Measurements from ENCODE around the gene EIF3J. TPM values are rescaled to one million over a fixed set of nuclear protein-coding genes. Genes with fewer than 3 reads are reported as not detected.

EIF3J gene
- polyA plus RNA-seq, 1 donor from 2014 or later = 52.9 TPM

- H3K4me2 ChIP-seq (ENCODE audit: low read length) = no peak overlapping the region
- no peaks in the 10 kb centered on the region for H4K20me1 ChIP-seq (ENCODE audit: insufficient read depth)
- H3K79me2 ChIP-seq (replicated peaks; ENCODE audit: insufficient read depth, low read length) = peaks cover 5% of the 10 kb centered on the region
- peaks cover 4% of the 10 kb centered on the region for H3K36me3 ChIP-seq (ENCODE audit: insufficient read depth, low read length)
- no peak overlapping the region for H3K4me3 ChIP-seq (ENCODE audit: low read length)
- no peaks in the 10 kb centered on the region for H3F3A ChIP-seq (ENCODE audit: insufficient read depth, low read length, poor library complexity, severe bottlenecking)
- TF ChIP-seq MXI1 (conservative IDR thresholded peaks at IDR 0.05; ENCODE audit: poor library complexity, severe bottlenecking) (no peak), CTCF (IDR thresholded peaks at IDR 0.05; ENCODE audit: poor library complexity, severe bottlenecking) (peak; percentile 43), SMC3 (conservative IDR thresholded peaks at IDR 0.05; ENCODE audit: poor library complexity) (no peak)
- H3K9me2 ChIP-seq (ENCODE audit: insufficient read depth, low read length) = no peaks in the 10 kb centered on the region
- no peak overlapping the region for H2AFZ ChIP-seq (ENCODE audit: low read depth, low read length)
- no peaks in the 10 kb centered on the region for H3K9me3 ChIP-seq (ENCODE audit: low read length)
- H3K27ac ChIP-seq (ENCODE audit: low read length) = no peak overlapping the region
- H3K27me3 ChIP-seq (ENCODE audit: insufficient read depth, low read depth, low read length) = no peaks in the 10 kb centered on the region
- no peak overlapping the region for H3K9ac ChIP-seq (ENCODE audit: low read length)
Measured at GRCh38 chr15:44550256-44550655, 13.3 kb downstream of the EIF3J start.

- no peak for TF ChIP-seq CTCF (IDR thresholded peaks at IDR 0.05; ENCODE audit: poor library complexity, severe bottlenecking)
- TF ChIP-seq TAF1 (IDR thresholded peaks at IDR 0.05; ENCODE audit: low read depth) = no peak
- TF ChIP-seq REST (IDR thresholded peaks at IDR 0.05; ENCODE audit: borderline replicate concordance) = no peak
- TF ChIP-seq POLR2AphosphoS5 (IDR thresholded peaks at IDR 0.05) = no peak
- no peak for TF ChIP-seq SMC3 (conservative IDR thresholded peaks at IDR 0.05; ENCODE audit: poor library complexity)
- no peak for TF ChIP-seq MXI1 (conservative IDR thresholded peaks at IDR 0.05; ENCODE audit: poor library complexity, severe bottlenecking)
- Histone ChIP-seq H3K9me2 (ENCODE audit: insufficient read depth, low read length) (no peaks in the 10 kb centered on the region), H3K27me3 (ENCODE audit: insufficient read depth, low read depth, low read length) (no peaks in the 10 kb centered on the region), H3K9ac (ENCODE audit: low read length) (no peak overlapping the region), H3K4me3 (ENCODE audit: low read length) (no peak overlapping the region), H3F3A (ENCODE audit: insufficient read depth, low read length, poor library complexity, severe bottlenecking) (no peaks in the 10 kb centered on the region), H3K9me3 (ENCODE audit: low read length) (no peaks in the 10 kb centered on the region), H4K20me1 (ENCODE audit: insufficient read depth) (no peaks in the 10 kb centered on the region), H2AFZ (ENCODE audit: low read depth, low read length) (no peak overlapping the region), H3K36me3 (ENCODE audit: insufficient read depth, low read length) (peaks cover 8% of the 10 kb centered on the region), H3K4me2 (ENCODE audit: low read length) (no peak overlapping the region), H3K79me2 (replicated peaks; ENCODE audit: insufficient read depth, low read length) (peaks cover 5% of the 10 kb centered on the region), H3K27ac (ENCODE audit: low read length) (no peak overlapping the region)
Measured at GRCh38 chr15:44550734-44551133, 13.8 kb downstream of the EIF3J start.
